SW480 (cell line): ENCODE data around the gene C1orf159.

Experiments
- DNase-seq: peaks from one replicate; pipeline ENCODE4 v3.0.0-alpha.2; 2016; ENCODE audit warnings: low spot score

C1orf159 gene

GRCh38 chr1:1092149-1092855, 23.6 kb downstream of the C1orf159 start:
- no peak for DNase-seq

DNA sequence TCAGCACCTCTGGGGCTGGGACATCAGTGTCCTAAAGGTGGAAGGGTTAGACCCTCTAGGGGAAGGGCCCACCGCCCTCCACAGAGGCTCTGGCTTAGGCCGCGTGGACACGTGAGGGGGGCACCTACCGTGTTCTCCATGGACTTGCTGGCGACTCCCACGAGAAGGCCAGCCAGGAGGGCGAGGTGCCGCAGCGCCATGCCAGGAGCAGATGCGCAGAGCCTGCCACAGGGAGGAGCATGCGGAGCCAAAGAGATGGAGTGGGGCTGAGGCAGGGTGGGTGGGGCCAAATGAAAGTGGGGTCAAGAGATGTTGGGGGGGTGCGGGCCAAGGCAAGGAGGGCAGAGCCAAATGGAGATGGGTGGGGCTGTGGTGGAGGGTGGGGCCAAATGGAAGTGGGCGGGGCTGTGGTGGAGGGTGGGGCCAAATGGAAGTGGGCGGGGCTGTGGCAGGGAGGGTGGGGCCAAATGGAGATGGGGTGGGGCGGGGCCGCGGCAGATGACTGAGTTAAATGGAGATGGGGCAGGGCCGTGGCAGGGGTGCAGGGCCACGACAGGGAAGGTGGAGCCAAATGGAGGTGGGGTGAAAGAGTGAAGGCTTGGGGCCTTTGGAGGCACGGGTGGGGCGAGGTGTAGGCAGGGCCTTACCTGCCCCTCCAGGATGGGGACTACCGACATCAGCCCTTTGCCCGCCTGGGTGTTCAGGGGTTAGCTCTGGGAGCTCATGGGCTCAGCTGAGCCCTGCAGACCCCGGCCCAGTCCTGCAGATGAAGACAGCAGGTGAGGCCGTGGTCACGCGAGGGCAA, 24.3 kb downstream of the C1orf159 start:
- DNase-seq = no peak

DNA sequence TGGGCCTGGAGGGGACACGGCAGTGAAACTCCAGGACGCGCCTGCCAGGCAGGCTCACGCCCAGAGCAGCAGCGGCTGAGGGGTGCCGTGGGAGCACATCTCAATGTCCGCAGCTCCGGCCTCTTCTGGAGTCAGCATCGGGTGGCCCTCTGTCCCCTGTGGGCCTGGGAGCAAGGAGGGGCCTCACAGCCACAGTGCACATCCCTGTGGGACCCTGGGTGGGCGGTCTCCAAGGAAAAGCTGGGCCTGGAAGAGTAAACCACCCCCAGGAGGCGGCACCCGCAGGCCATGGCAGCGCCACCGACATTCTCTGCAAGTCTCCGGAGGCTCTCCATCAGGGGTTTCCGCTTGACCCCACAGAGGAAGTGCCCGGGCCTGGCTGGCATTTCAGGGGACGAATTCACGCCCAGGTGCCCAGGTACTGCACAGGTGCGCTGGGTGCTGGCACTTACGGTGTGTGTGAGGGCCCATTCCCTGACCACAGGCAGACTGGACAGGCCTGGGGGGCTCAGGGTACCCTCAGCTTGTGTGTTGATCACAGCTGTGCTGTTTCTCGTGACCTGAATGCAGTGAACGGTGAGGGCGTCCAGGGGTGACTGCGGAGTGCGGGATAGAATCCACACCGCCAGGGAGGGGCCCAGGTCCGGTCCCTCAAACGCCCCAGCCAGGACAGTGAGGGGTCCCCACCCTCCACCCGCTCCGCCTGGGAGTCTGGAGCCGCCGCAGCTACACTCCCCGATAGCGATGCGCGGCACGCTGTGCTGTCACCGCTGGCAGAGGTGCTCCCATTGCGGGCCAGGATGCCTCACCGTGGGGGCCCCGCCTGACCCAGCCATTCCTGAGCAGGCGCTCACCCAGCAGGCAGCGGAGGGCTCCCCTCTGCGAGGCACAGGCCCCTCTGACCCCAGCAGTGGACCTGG, 25.2 kb downstream of the C1orf159 start:
- no peak for DNase-seq

- no peak for DNase-seq
Measured at GRCh38 chr1:1089731-1090423, 26.0 kb downstream of the C1orf159 start.

DNA sequence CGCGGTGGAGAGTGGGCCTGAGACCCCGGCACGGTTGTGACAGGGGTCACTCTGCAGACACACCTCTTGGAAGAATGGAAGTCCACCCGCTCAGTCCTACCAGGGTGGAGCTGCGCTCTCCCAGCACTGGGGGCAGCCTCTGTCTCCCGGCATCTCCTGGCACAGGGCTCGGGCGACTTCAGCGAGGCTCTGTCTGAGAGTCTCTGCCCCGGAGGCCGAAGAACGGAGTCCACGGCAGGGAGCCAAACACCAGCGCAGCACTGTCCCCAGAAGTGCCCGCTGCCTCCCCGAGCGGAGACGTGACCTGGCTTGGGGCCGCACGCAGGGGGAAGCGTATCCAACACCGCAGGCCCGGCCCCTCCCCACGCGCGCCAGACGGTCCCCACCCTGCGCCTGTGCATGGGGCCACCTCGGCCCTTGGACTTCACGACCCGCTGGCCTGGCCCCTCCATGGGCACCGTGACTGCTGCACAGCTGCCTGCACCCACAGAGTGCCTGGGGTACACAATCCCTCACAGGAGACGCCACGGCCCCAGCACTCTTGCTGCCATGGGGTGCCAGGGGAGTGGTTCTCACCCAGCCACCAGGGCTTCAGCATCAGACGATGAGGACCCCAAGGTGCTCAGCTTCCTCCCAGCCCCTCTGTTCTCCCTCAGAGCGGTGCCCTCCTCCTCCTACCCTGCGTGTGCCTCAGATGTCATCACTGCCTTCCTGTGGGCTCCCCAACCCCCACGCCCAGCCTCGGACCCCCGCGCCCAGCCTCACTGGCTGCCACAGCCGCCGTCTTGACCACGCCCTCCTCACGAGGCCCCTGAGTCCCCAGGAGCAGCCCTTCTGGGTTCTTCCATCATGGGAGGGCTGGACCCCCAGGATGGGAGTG, 26.8 kb downstream of the C1orf159 start:
- no peak for DNase-seq

GRCh38 chr1:1088029-1088800, 27.7 kb downstream of the C1orf159 start:
- no peak for DNase-seq

DNA sequence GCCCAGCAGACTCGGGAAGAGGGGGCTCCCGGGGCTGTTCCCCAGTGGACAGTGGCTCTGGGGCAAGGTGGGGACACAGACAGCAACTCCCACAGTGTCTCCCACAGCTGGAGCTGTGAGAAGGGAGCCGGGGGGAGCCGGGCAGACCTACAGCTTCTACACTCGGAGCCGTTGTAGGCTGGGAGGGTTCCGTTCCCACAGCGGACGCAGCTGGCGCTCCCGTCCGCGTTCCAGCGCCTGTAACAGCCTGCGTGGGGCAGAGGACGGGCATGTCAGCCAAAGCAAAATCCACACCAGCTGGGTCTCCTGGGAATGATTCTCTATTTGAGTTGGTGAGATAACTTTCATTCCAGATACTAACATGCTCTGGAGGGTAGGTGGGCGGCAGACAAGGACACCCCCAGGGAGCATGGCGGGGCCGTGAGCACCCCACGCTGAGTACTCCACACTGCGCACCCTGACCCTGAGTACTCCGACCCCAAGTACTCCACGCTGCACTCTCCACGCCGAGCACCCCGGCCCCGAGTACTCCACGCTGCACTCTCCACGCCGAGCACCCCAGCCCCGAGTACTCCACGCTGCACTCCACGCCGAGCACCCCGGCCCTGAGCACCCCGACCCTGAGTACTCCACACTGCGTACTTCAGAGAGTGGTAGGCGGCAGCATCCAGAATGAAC, 28.4 kb downstream of the C1orf159 start:
- DNase-seq = no peak

DNA sequence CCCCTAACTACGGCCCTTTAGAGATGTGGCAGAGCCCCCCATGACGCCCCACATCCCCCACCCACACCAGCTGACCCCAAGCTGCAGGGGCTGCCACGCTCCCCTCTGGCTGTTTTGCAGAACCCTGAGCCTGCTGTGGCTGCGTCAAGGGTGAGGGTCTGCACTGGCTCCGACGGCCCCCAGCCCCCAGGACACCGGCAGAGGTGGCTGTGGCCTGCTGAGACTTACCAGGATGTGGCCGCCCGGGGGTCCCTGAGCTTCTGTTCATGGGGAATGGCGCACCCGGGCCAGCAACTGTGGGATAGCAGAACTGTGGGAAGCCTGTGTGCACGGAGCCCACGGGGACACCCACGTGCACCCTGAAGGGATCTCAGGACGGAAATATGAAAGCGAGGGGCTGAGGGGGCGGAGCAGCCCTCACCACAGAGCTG, 29.0 kb downstream of the C1orf159 start:
- DNase-seq = no peak

GRCh38 chr1:1085911-1086841, 29.7 kb downstream of the C1orf159 start:
- DNase-seq = no peak

DNA sequence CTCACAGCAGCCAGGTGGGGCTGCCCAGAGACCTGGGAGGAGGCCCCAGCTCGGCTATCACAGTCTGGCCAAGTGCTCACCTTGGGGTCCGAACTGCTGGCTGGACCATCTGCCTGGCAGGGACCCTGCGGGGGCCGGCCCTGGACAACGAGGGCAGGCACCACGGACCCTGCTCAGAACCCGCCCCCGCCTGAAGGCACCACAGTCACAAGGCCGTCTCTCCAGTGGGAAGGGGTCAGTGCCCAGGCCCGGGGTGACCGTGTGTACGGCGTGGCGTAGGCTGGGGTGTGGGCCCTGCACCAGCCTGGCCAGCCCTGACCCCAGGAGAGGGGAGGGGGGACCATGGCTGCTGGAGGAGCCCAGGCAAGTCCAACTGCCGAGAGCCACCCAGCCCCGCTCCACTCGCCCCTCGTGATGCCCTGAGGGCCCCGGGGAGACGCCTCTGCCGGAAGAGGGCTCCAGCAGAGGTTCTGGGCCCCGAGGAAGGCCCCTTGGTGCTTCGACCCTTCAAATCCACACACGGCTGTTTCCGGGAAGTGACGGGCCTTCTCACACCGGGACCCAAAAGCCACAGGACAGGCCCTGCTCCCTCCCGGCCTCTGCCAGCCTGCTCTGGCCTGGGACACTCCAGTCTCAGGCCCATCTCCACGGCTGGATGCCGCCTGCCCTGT, 30.6 kb downstream of the C1orf159 start:
- no peak for DNase-seq

DNA sequence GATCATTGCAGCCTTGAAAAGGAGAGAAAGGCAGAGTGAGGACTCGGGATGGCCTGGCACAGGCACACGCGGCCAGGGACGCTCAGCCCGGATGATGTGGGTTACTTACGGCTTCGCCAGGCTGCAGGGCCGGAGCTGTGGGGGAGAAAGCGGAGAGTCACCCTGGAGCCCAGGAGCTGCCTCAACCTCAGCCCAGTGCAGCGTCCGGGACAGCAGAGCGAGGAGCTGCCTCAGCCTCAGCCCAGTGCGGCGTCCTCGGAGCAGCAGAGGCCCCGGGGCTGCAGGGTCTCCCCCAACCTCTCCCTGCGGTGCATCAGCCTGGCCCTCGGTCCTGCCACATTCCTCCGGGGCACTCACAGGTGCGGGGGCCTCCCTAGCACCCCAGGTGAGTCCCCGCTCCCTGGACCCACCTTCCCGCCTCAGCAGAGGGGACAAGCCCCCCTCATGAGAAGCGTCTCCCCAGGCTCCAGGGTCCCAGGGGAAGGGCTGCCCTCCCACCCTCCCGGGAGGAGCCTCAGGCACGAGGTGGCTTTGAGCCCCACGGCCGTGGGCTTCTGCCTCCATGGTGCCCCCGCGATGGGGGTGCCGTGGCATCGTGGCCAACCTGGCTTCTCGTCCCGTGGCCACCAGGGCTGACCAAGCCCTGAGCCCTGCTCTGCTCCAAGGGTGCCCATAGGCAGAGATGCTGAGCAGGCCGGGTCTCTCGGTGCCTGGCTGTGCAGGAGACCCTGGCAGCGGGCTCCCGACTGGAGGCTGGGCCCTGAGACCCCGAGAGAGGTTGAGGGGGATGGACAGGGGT, 31.3 kb downstream of the C1orf159 start:
- DNase-seq = no peak

- no peak for DNase-seq
Measured at GRCh38 chr1:1083416-1084371, 32.2 kb downstream of the C1orf159 start.

DNA sequence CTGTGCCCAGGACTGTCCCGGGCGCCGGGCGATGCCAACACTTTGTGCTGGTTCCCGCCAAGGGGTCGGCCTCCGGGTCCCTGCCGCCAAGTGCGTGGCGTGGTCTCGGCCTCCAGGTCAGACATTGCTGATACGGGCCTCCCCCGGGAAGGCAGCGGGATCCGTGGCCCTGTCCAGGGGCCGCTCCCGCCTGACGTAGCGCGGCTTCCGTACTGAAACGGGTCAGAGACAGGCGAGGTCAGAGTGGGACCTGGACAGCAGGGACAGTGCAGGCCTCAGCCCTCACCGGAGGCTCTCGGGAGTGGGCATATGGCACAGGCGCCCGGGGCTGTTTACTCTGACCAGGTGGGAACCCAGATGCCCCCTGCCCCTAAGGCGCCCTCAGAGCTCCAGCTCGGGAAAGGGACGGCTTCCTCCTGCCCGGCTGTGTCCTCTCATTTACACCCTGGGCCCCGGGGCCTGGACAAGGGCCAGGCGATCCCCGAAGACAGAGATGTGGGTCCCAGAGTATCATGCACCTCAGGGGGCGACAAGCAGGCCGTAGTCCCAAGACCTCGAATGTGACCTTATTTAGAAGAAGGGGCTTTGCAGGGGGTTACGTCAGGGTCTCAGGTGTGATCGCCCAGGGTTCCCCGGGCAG, 33.0 kb downstream of the C1orf159 start:
- no peak for DNase-seq

DNA sequence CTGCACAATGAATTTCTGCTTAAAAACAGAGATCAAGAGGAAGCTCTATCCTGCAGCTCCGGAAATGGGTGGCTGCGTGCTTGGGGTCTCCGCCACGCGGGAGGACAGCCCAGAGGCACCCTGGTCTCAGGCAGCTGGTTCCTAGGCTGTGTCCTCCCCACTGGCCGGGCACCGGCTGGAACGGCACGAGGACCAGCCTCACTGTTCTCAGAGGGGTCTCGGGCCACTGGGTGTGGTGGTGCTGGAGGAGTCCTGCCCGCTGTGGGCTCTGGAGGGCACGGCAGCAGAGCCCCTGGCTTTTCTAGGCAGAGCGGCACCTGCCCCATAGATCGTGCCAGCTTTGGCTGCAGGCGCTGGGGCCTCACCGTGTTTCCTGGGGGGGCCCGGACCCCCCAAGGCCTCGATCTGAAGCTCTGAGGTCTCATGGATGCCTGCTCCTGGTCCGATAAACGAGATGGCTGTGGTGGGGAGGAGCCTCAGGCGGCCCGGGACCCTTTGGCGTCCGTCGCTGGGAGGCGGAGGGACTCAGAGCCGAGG, 33.6 kb downstream of the C1orf159 start:
- DNase-seq = no peak
